GM12801 (cell line): ENCODE measurements around the gene OR6K2.

Source experiments
- TF ChIP-seq, protein P1 (sequence below): IDR thresholded peaks from one replicate; pipeline ENCODE4 v1.5.1; 2011; ENCODE audit warnings: control low read depth; ENCODE audit not compliant: insufficient read length; ENCODE audit errors: extremely low read depth

OR6K2 gene, protein sequence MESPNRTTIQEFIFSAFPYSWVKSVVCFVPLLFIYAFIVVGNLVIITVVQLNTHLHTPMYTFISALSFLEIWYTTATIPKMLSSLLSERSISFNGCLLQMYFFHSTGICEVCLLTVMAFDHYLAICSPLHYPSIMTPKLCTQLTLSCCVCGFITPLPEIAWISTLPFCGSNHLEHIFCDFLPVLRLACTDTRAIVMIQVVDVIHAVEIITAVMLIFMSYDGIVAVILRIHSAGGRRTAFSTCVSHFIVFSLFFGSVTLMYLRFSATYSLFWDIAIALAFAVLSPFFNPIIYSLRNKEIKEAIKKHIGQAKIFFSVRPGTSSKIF

DNA sequence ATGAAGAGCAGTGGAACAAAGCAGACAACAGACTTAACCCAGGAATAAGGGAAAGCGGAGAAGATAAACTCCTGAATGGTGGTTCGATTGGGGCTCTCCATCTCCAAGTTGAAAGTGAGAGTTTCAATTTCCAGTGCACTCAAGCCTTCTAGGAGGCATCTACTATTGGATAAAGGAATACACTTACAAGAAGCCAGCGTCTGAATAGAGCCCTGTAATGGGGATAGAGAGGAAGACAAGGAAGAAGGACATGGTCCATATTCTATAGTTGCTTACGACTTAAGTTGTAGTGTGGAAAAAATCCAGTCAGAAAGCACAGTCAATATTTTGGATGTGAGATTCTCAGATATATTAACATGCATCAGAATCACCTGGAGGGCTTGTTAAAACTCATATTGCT lies at the start of gene OR6K2:
OR6K2 (minus strand) TSS at position 101 of the 400 bp plus-strand sequence; CDS start at position 101, 0 bp downstream.
- TF ChIP-seq, protein P1, sequence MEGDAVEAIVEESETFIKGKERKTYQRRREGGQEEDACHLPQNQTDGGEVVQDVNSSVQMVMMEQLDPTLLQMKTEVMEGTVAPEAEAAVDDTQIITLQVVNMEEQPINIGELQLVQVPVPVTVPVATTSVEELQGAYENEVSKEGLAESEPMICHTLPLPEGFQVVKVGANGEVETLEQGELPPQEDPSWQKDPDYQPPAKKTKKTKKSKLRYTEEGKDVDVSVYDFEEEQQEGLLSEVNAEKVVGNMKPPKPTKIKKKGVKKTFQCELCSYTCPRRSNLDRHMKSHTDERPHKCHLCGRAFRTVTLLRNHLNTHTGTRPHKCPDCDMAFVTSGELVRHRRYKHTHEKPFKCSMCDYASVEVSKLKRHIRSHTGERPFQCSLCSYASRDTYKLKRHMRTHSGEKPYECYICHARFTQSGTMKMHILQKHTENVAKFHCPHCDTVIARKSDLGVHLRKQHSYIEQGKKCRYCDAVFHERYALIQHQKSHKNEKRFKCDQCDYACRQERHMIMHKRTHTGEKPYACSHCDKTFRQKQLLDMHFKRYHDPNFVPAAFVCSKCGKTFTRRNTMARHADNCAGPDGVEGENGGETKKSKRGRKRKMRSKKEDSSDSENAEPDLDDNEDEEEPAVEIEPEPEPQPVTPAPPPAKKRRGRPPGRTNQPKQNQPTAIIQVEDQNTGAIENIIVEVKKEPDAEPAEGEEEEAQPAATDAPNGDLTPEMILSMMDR, result no peak

DNA sequence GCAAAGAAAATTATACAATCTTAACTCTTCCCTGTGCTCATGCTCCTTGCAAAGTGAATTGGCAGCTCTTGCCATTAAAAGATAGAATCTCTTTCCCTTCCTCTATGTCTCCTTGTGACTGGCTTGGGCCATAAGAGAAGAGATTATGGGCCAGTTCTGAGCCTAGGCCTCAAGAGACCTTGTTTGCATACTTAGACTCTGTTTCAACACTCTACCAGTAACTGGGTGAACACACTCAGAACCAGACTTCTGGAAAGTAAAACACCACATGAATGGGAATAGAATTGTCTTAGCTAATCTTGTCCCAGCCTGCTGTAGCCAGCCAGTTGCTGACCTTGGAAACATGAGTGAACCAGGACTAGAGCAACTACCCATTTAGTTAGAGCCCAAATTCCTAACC lies 35.4 kb upstream of the OR6K2 start:
- TF ChIP-seq, protein P1, result no peak

DNA sequence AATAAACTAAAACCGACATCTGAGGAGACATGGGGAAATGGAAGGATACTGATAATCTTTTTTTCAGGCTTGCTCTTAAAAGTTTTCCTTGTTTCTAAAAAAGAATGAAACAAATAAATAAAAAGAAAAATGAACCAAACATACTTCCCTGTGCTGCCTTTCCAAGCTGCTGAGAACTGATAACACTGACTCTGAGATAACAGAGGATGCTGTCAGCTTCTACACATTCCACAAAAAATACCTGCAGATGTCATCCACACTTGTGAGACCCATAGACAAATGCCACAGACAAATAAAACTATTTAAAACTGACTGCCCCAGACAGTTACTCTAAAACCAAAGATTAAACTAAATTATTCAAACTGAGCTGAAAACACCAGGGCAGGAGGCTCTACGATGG lies 32.1 kb upstream of the OR6K2 start:
- TF ChIP-seq, protein P1, result no peak

DNA sequence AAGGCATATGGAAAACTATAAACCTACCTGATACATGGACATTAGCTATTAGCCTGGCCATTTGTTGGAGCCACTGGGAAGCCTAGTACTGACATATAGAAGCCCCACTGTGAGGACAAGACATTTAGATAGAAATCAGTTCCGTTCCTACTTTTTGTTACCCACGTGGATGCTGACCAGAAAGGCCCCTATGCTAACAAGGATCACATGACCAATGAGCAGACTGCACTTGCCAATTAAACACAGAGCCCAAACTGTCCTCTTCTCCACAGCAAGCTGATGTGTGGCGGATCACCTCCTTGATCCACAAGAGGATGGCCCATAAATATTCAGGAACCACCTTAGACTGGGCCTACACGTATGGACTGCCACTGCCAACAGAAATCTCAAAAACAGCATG lies 31.3 kb upstream of the OR6K2 start:
- TF ChIP-seq, protein P1, result no peak

DNA sequence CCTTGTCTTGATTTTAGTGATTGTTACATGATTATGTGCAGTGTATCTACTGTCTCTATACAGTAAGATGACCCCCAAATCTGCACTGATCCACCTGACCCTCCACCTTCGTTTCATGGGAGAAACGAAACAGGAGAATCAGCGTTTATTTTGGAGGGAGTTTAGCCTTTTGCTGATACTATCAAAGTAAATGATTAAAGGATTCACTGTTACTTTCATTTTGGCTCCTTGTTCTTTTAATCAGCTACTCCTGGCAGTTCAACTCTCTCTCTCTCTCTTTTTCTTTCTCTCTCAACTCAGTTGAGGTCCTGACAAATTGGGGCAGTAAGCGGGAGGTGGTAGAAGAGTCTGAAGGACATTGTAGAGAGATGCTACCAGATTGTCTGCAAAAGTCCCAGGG lies 30.0 kb upstream of the OR6K2 start:
- TF ChIP-seq, protein P1, result no peak

DNA sequence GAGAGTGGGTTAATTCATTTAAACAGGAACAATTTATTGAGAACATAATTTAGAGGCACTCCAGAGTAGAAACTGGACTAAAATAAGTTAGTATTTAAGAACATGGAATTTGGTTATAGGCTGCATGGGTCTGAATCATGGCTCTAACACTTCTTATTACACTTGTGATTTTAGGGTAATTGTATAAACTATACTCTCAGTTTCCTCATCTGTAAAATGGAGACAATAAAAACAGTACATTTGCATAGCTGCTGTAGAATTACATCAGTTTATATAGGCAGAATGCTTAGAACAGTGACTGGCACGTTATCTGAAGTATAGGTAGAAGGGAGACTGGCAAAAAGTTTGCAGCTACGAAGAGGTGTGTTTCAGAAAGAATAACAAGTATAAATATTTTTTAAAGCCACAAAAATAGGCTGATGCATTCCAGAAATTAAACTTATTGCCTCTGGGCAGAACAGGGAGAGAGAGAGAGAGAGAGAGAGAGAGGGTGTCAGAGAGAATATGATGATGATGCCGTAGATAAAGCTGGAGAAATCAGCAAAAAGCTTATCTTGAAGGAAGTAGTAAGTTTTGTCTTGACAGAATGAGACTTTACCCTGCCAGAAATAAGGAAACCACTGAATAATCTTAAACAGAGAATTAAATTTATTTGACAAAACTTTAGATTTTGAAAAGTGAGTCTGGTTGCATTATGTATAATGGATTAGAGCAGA lies 28.2 kb upstream of the OR6K2 start:
- TF ChIP-seq, protein P1, result no peak

DNA sequence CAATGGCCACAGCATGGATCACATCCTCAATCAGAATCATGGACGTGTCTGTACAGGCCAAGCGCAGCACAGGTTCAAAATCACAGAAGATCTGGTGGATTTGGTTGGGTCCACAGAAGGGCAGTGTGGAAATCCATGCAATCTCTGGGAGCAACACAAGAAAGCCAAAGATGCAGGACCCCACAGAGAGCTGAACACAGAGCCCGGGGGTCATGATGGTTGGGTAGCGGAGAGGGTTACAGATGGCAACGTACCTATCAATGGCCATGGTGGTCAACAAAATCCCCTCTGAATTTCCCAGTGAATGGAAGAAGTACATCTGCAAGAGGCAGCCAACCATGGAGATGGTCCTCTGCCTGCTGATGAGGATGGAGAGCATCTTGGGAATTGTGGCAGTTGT lies 24.0 kb upstream of the OR6K2 start:
- TF ChIP-seq, protein P1, result no peak
